ENCODE results near the gene GK. TPM values are rescaled to one million over a fixed set of nuclear protein-coding genes. Genes with fewer than 3 reads are reported as not detected.

Gene GK
- total RNA-seq, 1 experiment from 2014 or later: 7.5 TPM

DNA sequence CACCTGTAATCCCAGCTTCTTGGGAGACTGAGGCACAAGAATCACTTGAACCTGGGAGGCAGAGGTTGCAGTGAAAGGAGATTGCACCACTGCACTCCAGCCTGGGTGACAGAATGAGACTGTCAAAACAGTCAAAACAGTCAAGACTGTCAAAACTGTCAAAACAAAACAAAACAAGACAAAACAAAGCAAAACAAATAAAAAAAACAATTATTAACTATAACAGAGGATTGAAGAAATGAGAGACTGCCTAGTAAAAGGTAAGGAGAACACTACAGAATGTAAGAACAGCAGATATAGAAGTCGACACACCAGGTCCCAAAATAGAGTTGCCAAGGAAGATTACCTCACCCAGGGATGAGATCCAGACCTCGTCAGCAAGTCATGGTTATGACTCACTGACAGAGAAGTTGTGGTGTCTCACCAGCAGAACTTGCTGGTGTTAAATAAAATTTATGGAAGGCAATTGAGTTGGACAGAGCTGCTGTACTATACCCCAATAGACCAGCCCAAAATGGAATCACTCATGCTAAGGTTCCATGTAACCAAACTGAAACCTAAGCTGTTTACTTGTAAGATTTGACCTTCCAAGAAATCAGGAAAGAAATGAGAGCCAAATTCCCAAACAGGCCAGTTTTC, 32.1 kb upstream of the GK start:
- H3K4me3 Mint-ChIP-seq: no peak overlapping the region
- H3K36me3 Mint-ChIP-seq: peaks cover 8% of the 10 kb centered on the region
- no peak for DNase-seq (ENCODE audit: low spot score)

More for the DNA sequence above, 32.1 kb upstream of the GK start:
- TF ChIP-seq SMAD3 (CRISPR knock-in tag; IDR thresholded peaks at IDR 0.05; ENCODE audit: borderline replicate concordance): no peak
- no peak for TF ChIP-seq ATF1 (CRISPR knock-in tag; IDR thresholded peaks at IDR 0.05)
- TF ChIP-seq EMX1 (CRISPR knock-in tag; IDR thresholded peaks at IDR 0.05): no peak
- TF ChIP-seq GTF2I (CRISPR knock-in tag; conservative IDR thresholded peaks at IDR 0.05): no peak
- TF ChIP-seq FOXJ3 (CRISPR knock-in tag; IDR thresholded peaks at IDR 0.05; ENCODE audit: borderline replicate concordance): no peak
- TF ChIP-seq, protein P1, sequence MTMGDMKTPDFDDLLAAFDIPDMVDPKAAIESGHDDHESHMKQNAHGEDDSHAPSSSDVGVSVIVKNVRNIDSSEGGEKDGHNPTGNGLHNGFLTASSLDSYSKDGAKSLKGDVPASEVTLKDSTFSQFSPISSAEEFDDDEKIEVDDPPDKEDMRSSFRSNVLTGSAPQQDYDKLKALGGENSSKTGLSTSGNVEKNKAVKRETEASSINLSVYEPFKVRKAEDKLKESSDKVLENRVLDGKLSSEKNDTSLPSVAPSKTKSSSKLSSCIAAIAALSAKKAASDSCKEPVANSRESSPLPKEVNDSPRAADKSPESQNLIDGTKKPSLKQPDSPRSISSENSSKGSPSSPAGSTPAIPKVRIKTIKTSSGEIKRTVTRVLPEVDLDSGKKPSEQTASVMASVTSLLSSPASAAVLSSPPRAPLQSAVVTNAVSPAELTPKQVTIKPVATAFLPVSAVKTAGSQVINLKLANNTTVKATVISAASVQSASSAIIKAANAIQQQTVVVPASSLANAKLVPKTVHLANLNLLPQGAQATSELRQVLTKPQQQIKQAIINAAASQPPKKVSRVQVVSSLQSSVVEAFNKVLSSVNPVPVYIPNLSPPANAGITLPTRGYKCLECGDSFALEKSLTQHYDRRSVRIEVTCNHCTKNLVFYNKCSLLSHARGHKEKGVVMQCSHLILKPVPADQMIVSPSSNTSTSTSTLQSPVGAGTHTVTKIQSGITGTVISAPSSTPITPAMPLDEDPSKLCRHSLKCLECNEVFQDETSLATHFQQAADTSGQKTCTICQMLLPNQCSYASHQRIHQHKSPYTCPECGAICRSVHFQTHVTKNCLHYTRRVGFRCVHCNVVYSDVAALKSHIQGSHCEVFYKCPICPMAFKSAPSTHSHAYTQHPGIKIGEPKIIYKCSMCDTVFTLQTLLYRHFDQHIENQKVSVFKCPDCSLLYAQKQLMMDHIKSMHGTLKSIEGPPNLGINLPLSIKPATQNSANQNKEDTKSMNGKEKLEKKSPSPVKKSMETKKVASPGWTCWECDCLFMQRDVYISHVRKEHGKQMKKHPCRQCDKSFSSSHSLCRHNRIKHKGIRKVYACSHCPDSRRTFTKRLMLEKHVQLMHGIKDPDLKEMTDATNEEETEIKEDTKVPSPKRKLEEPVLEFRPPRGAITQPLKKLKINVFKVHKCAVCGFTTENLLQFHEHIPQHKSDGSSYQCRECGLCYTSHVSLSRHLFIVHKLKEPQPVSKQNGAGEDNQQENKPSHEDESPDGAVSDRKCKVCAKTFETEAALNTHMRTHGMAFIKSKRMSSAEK (CRISPR knock-in tag; IDR thresholded peaks at IDR 0.05; ENCODE audit: borderline replicate concordance): no peak
- TF ChIP-seq, protein P2, sequence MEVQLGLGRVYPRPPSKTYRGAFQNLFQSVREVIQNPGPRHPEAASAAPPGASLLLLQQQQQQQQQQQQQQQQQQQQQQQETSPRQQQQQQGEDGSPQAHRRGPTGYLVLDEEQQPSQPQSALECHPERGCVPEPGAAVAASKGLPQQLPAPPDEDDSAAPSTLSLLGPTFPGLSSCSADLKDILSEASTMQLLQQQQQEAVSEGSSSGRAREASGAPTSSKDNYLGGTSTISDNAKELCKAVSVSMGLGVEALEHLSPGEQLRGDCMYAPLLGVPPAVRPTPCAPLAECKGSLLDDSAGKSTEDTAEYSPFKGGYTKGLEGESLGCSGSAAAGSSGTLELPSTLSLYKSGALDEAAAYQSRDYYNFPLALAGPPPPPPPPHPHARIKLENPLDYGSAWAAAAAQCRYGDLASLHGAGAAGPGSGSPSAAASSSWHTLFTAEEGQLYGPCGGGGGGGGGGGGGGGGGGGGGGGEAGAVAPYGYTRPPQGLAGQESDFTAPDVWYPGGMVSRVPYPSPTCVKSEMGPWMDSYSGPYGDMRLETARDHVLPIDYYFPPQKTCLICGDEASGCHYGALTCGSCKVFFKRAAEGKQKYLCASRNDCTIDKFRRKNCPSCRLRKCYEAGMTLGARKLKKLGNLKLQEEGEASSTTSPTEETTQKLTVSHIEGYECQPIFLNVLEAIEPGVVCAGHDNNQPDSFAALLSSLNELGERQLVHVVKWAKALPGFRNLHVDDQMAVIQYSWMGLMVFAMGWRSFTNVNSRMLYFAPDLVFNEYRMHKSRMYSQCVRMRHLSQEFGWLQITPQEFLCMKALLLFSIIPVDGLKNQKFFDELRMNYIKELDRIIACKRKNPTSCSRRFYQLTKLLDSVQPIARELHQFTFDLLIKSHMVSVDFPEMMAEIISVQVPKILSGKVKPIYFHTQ (CRISPR knock-in tag; IDR thresholded peaks at IDR 0.05): no peak
- TF ChIP-seq, protein P3, sequence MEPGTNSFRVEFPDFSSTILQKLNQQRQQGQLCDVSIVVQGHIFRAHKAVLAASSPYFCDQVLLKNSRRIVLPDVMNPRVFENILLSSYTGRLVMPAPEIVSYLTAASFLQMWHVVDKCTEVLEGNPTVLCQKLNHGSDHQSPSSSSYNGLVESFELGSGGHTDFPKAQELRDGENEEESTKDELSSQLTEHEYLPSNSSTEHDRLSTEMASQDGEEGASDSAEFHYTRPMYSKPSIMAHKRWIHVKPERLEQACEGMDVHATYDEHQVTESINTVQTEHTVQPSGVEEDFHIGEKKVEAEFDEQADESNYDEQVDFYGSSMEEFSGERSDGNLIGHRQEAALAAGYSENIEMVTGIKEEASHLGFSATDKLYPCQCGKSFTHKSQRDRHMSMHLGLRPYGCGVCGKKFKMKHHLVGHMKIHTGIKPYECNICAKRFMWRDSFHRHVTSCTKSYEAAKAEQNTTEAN (CRISPR knock-in tag; IDR thresholded peaks at IDR 0.05): no peak
- TF ChIP-seq, protein P4, sequence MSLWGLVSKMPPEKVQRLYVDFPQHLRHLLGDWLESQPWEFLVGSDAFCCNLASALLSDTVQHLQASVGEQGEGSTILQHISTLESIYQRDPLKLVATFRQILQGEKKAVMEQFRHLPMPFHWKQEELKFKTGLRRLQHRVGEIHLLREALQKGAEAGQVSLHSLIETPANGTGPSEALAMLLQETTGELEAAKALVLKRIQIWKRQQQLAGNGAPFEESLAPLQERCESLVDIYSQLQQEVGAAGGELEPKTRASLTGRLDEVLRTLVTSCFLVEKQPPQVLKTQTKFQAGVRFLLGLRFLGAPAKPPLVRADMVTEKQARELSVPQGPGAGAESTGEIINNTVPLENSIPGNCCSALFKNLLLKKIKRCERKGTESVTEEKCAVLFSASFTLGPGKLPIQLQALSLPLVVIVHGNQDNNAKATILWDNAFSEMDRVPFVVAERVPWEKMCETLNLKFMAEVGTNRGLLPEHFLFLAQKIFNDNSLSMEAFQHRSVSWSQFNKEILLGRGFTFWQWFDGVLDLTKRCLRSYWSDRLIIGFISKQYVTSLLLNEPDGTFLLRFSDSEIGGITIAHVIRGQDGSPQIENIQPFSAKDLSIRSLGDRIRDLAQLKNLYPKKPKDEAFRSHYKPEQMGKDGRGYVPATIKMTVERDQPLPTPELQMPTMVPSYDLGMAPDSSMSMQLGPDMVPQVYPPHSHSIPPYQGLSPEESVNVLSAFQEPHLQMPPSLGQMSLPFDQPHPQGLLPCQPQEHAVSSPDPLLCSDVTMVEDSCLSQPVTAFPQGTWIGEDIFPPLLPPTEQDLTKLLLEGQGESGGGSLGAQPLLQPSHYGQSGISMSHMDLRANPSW (CRISPR knock-in tag; conservative IDR thresholded peaks at IDR 0.05; ENCODE audit: low read depth): no peak
- TF ChIP-seq, protein P5, sequence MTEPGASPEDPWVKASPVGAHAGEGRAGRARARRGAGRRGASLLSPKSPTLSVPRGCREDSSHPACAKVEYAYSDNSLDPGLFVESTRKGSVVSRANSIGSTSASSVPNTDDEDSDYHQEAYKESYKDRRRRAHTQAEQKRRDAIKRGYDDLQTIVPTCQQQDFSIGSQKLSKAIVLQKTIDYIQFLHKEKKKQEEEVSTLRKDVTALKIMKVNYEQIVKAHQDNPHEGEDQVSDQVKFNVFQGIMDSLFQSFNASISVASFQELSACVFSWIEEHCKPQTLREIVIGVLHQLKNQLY (CRISPR knock-in tag; IDR thresholded peaks at IDR 0.05): no peak
- no peak for TF ChIP-seq CREM (CRISPR knock-in tag; IDR thresholded peaks at IDR 0.05)
- no peak for TF ChIP-seq ELF4 (CRISPR knock-in tag; IDR thresholded peaks at IDR 0.05; ENCODE audit: low read depth)
- no peak for TF ChIP-seq CREB1 (CRISPR knock-in tag; IDR thresholded peaks at IDR 0.05)
- no peak for TF ChIP-seq RORB (CRISPR knock-in tag; IDR thresholded peaks at IDR 0.05)
- TF ChIP-seq, protein P6, sequence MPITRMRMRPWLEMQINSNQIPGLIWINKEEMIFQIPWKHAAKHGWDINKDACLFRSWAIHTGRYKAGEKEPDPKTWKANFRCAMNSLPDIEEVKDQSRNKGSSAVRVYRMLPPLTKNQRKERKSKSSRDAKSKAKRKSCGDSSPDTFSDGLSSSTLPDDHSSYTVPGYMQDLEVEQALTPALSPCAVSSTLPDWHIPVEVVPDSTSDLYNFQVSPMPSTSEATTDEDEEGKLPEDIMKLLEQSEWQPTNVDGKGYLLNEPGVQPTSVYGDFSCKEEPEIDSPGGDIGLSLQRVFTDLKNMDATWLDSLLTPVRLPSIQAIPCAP (CRISPR knock-in tag; IDR thresholded peaks at IDR 0.05): no peak
- no peak for TF ChIP-seq ZNF232 (CRISPR knock-in tag; IDR thresholded peaks at IDR 0.05)
- no peak for ATAC-seq
- ChIA-PET CTCF (no interaction called here), POLR2A (no interaction called here)
- no peaks in the 10 kb centered on the region for H3K27me3 Mint-ChIP-seq (ENCODE audit: low read depth)
- H3K27ac Mint-ChIP-seq: no peak overlapping the region
- peaks cover 10% of the 10 kb centered on the region for H3K4me1 Mint-ChIP-seq
- peaks cover 22% of the 10 kb centered on the region for H3K9me3 Mint-ChIP-seq
